HAP-1 (cell line): ENCODE results near the gene CEL.

ENCODE experiments used
- DNase-seq, 2 experiments: peaks; one replicate each; pipeline ENCODE4 v3.0.0-alpha.2; 2016 to 2020; ENCODE audit warnings: low spot score in 2 of 2
- H3K27me3 ChIP-seq: fragments of 250-450 bp; sonication (Bioruptor Pico); 2 replicates; pipeline ENCODE4 v1.5.1; 2020; ENCODE audit warnings: low read depth, mild to moderate bottlenecking, moderate library complexity
- H3K36me3 ChIP-seq: fragments of 250-450 bp; sonication (Bioruptor Pico); replicated peaks from 2 replicates; pipeline ENCODE4 v1.5.1; 2020; ENCODE audit warnings: mild to moderate bottlenecking
- H3K4me1 ChIP-seq: fragments of 250-450 bp; sonication (Bioruptor Pico); 2 replicates; pipeline ENCODE4 v1.5.1; 2020; ENCODE audit warnings: mild to moderate bottlenecking
- H3K4me3 ChIP-seq: fragments of 250-450 bp; sonication (Bioruptor Pico); 2 replicates; pipeline ENCODE4 v1.5.1; 2020; ENCODE audit warnings: mild to moderate bottlenecking, moderate library complexity
- H3K9me3 ChIP-seq: fragments of 250-450 bp; sonication (Bioruptor Pico); 2 replicates; pipeline ENCODE4 v1.5.1; 2020; ENCODE audit warnings: mild to moderate bottlenecking, moderate library complexity
- in situ Hi-C: fragments of 300-500 bp; cut with MboI; formaldehyde crosslinking; loops from 3 replicates; pipeline ENCODE4 v1.14.3; 2020; ENCODE audit warnings: low sequenced_read_pairs, inconsistent platforms, mixed read lengths

The CEL gene

DNA sequence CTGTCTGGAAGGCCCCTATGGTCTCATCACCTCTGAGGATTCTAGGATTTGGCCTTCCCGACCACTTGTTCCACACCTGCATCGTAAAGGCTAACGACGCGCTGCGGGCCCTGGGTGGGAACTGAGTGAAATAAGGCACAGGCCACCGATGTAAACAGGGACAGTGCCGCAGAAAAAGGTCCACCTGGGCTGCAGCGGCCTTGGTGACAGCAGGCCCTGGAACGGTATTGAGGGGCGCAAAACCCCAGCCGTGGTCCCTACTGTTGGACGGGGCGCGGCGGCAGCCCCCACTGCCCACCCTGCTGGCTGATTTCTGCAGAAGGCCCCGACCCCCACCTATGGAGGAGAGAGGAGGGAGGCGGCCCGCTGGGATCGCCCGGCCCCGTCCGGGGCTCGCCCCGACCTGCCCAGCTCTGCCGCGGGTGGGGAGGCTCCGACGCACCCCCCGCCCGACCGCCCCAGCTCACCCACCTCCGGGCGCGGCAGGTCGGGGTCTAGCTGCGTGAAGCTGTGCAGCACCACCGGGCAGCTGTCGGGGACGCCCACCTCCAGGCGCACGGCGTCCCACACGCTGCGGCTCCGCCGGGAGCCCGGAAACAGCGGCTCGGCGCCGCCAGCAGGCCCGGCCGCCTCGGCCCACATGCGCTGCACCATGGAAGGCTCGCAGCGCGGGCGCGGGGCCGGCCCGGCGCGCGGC, 58.9 kb downstream of the CEL start:
- H3K9me3 ChIP-seq = no peaks in the 10 kb centered on the region
- H3K36me3 ChIP-seq = no peaks in the 10 kb centered on the region; the same call in 1 of the 2 replicates
- in situ Hi-C loops = no loop called here
- no peaks in the 10 kb centered on the region for H3K27me3 ChIP-seq
- H3K4me1 ChIP-seq = no peaks in the 10 kb centered on the region
- H3K4me3 ChIP-seq = peak overlapping the region; percentile 44
- DNase-seq = peak in 1 of 2 experiments; percentile 43
